Measurements from ENCODE around the gene NCR3LG1.

Gene NCR3LG1

GRCh38 chr11:17395554-17395961 is 44.0 kb downstream of the NCR3LG1 start:
- no peak for DNase-seq

DNA sequence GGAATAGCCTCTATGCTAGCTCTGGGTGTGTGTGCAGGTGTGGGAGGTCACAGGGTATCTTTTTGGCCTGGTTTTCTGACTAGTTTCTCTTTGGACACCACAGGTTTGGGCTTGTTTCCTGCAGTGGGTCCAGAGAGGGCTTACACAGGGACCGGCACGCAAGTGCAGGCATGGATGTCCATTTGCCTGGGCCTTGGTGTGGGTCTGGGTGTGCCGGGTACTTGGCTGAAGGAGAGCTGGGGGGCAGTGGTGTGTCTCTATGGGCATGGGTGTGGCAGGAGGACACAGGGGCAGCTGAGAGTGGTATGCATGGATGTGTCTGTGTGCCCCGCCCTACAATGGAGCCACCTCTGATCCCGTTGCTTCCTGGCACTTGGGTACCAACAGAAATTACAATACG is 44.4 kb downstream of the NCR3LG1 start:
- no peak for DNase-seq

DNA sequence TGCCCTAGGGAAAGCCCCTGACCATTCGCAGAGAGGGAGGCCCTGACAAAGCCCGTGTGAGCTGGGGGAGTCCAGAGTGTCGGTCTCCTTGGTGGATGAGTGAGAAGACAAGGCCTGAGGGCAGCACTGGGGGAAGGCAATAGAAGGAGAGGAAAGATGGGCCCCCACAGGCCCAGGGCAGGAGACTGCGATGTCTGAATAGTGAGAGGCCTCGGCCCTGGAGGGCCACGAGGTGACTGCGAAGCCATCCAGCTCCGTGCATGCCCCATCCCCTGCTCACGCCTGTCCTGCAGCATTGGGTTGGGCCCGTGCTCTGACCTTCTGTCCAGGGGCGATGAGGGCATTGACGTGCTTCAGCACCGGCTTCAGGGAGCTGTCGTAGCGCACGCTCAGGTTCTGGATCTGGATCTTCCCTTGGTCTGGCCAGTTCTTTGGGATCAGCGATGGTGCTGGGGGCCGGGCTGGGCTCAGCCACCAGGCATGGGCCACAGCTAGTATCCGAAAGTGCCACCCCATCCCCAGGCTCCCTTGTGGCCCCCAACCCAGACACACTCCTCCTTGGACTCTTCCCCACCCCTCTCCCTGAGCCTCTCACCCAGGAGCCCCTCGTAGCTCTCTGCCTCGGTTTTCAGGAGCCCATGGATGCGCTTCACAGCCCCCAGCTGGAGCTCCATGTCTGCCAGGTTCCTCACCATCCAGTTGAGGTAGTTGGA is 45.2 kb downstream of the NCR3LG1 start:
- DNase-seq = no peak

DNA sequence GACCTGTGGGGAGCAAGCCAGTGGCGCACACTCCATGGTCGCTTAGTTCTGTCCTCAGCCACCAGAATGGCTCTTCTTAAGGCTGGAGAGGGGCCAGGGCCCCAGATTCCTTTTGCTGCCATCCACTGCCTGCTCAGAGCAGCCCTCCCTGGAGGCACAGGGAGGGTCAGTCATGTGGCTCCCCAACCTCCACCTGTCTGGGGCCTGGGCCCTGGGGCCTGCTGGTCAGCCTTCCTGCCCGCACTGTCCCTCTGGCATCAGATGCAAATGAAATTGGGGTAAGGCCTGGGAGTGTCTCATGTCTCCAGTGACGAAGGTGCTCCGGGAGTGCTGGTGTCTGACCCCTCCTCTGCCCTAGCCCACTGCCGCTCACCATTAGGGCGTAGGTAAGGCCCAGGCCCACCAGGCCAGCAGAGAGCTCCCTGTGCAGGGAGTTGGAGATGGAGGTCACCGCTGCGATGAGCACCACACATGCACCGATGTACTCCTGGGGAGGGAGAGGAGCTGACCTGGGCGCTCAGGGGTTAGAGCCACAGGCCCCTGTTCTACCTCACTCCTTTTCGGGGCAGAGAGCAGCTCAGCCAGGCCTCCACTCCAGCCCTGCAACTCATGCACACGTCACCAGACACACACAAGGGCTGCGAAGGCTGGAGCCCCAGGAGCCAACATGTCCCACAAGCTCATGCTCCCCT is 45.9 kb downstream of the NCR3LG1 start:
- no peak for DNase-seq

- no peak for DNase-seq
Observed at GRCh38 chr11:17399236-17399635, 47.6 kb downstream of the NCR3LG1 start.

GRCh38 chr11:17400048-17400775 is 48.6 kb downstream of the NCR3LG1 start:
- no peak for DNase-seq

GRCh38 chr11:17401316-17401715 is 49.7 kb downstream of the NCR3LG1 start:
- no peak for DNase-seq

DNA sequence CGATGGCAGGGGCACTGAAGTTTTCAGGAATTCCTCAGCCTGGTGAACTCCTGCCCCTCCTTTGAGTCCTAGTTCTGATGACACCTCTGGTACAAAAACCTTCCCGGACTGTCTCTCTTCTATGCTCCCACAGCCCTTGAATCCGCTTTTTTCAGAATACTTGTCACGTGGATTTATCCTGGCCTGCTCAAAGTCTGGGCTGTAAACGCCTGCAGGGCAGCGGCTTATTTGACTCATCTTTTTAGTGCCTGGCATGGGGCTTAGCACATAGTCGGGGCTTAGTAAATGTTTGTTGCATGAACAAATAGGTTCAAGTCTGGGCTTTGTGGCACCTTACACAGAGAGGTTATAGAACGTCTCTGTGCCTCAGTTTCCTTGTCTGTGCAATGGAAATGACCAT is 50.2 kb downstream of the NCR3LG1 start:
- no peak for DNase-seq

- no peak for DNase-seq
Observed at GRCh38 chr11:17402486-17402885, 50.9 kb downstream of the NCR3LG1 start.

GRCh38 chr11:17403980-17404759 is 52.6 kb downstream of the NCR3LG1 start:
- DNase-seq = no peak

- DNase-seq = no peak
Observed at GRCh38 chr11:17405232-17406005, 53.8 kb downstream of the NCR3LG1 start.

DNA sequence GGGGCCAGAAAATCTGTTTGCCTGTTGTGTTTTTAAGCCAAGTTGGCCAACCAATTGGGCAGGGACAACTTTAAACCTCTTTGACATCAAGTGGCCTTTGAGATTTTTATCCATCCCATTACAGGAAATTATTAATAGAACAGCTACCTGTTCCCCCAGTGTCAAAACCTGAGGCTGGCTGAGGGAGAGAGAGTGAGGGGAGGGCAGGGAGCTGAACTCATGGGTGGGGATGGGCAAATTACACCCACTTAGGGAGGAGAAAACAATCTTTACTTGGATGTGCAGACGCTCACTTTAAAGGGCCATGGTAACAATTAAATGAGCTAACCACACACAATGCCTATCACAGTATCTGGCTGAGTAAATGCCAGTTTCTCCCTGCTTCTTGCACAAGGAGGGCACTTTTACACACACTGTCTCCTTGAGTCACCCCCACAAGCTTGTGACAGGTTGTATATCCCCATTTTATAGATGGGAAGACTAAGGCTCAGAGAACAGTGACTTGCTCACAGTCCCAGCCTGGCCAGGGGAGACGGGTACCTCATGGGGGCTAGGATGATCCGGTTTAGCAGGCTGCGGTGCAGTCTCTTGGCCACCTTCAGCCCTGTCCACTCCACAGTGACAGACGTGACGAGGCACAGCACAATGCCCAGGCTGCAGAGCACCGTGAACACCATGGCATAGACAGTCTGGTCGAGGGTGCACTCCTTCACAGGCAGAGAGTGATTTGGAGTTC is 54.6 kb downstream of the NCR3LG1 start:
- no peak for DNase-seq

GRCh38 chr11:17406818-17407149 is 55.2 kb downstream of the NCR3LG1 start:
- DNase-seq = no peak

GRCh38 chr11:17407575-17407974 is 56.0 kb downstream of the NCR3LG1 start:
- no peak for DNase-seq

DNA sequence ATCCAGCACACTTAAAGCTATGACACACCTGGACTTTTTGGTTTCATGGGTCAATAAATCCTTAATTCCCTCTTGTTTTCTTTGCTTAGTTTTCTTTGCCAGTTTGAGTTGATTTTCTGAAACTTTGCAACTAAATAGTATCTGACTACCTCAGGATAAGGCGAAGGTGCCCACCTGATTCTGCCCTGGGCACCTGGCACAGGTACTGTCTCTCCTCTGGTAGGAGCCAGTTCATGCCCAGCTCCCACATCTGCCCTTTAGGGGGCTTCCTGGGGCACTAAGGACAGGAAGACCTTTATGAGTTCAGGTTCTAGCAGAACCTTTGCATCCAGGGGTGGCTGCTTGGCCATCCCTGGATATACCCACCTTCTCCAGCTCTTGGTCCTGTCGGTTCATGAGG is 56.4 kb downstream of the NCR3LG1 start:
- no peak for DNase-seq

GRCh38 chr11:17408641-17409040 is 57.0 kb downstream of the NCR3LG1 start:
- DNase-seq = no peak

GRCh38 chr11:17410606-17411379 is 59.2 kb downstream of the NCR3LG1 start:
- DNase-seq = no peak

GRCh38 chr11:17411418-17411817 is 59.8 kb downstream of the NCR3LG1 start:
- DNase-seq = no peak

- DNase-seq = no peak
Observed at GRCh38 chr11:17412488-17413180, 61.0 kb downstream of the NCR3LG1 start.
